Measurements from ENCODE around the gene LAMC1.

The LAMC1 gene

DNA sequence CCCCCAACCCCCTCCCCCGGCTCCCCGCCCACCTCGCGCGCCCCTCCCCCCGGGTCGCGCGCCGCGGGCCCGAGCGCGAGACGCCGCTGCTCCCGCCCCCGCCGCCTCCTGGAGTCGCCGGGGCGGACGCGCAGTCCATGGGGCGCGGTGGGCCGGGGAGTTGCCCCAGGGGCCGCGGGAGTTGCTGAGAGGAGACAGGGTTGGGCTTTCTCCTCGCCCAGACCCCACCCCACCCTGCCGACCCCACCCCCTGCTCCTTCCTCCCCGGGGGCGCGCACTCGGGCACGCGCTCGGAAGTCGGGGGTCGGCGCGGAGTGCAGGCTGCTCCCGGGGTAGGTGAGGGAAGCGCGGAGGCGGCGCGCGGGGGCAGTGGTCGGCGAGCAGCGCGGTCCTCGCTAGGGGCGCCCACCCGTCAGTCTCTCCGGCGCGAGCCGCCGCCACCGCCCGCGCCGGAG, at the start of gene LAMC1:
TSS of gene LAMC1 (plus strand) at position 275 of the 455 bp plus-strand sequence. CDS start 297 bp downstream, outside the sequence.
- no peak for DNase-seq (ENCODE audit: low read depth in 2 of 2)

- no peak for DNase-seq (ENCODE audit: low read depth in 2 of 2)
Measured at GRCh38 chr1:182974506-182975191, 48.6 kb upstream of the LAMC1 start.

DNA sequence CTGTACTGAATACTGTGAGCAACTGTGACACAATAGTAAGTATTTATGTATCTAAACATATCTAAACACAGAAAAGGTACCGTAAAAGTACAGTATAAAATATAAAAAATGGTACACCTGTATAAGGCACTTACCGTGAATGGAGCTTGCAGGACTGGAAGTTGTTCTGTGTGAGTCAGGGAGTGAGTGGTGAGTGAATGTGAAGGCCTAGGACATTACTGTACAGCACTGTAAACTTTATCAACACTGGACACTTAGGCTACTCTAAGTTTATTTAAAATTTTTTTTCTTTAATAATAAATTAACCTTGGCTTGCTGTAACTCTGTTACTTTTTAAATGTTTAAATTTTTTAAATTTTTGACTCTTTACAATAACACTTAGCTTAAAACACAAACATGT, 45.7 kb upstream of the LAMC1 start:
- DNase-seq (ENCODE audit: low read depth in 2 of 2), result no peak

DNA sequence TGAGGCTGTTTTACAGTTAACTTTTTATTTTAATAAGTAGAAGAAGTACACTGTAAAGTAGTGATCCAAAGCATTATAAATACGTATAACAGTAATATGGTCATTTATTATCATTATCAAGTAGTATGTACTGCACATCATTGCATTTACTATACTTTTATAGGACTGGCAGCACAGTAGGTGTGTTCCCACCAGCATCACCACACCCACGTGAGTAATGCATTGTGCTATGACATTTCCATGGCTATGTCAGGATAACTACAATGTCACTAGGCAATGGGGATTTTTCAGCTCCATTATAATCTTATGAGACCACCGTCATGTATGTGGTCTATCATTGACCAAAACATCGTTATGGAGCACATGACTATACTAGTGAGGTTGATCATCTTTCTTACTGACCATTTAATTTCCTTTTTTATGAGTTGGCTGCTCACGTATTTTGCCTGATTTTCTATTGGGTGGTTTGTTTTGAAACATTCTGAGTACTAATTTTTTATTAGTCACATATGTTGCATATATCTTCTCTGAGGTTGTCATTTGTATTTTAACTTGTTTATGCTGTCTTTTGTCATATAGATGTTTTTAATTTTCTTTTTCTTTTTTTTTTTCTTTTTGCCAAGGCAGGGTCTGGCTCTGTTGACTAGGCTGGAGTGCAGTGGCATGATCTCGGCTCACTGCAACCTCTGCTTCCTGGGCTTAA, 44.9 kb upstream of the LAMC1 start:
- DNase-seq (ENCODE audit: low read depth in 2 of 2), result no peak

- DNase-seq (ENCODE audit: low read depth in 2 of 2), result no peak
Measured at GRCh38 chr1:182984138-182984537, 39.1 kb upstream of the LAMC1 start.

DNA sequence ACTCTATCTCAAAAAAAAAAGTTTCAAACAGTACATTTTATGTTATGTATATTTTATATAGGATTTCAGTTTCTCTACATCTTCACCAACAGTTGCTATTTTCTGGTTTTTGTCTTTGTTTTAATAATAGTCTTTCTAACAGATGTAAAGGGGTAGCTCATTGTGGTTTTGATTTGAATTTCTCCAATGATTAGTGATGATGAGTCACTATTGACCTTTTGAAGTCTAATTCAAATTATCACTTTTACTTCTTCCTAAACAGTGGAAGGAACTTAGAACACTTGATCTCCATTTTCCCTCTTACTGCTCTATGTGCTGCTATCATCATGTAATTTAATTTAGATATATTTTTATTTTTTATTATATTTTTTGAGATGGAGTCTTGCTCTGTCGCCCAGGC, 38.6 kb upstream of the LAMC1 start:
- DNase-seq (ENCODE audit: low read depth in 2 of 2), result no peak

DNA sequence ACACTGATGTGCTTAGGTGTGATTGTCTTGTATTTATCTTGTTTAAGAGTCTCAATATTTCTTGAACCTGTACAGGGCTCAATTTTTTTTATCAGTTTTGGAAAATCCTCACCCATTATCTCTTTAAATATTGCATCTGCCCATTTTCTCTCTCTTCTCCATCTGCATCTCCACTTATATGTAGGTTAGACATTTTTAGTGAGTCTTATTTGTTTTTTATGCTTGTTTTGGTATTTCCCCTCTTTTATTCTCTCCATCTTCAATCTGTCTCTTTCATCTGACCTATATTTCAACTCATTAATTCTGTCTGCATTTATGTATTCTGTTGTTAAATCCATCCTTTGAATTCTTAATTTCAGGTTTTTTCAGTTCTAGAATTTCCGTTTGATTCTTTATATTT, 37.3 kb upstream of the LAMC1 start:
- no peak for DNase-seq (ENCODE audit: low read depth in 2 of 2)

- no peak for DNase-seq (ENCODE audit: low read depth in 2 of 2)
Measured at GRCh38 chr1:182990413-182991144, 32.6 kb upstream of the LAMC1 start.

- DNase-seq (ENCODE audit: low read depth in 2 of 2), result no peak
Measured at GRCh38 chr1:182993746-182994145, 29.5 kb upstream of the LAMC1 start.

GRCh38 chr1:182995894-182996293, 27.3 kb upstream of the LAMC1 start:
- DNase-seq (ENCODE audit: low read depth in 2 of 2), result no peak

DNA sequence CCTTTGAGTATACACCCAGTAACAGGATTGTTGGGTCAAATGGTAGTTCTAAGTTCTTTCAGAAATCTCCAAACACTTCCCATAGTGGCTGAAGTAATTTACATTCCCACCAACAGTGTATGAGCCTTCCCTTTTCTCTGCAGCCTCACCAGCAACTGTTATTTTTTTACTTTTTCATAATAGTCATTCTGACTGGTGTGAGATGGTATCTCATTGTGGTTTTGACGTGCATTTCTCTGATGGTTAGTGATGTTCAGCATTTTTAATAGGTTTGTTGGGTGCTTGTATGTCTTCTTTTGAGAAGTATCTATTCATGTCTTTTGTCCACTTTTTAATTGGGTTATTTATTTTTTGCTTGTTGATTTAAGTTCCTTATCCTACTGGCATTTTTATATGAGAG, 26.4 kb upstream of the LAMC1 start:
- no peak for DNase-seq (ENCODE audit: low read depth in 2 of 2)

- no peak for DNase-seq (ENCODE audit: low read depth in 2 of 2)
Measured at GRCh38 chr1:182998482-182998881, 24.7 kb upstream of the LAMC1 start.

DNA sequence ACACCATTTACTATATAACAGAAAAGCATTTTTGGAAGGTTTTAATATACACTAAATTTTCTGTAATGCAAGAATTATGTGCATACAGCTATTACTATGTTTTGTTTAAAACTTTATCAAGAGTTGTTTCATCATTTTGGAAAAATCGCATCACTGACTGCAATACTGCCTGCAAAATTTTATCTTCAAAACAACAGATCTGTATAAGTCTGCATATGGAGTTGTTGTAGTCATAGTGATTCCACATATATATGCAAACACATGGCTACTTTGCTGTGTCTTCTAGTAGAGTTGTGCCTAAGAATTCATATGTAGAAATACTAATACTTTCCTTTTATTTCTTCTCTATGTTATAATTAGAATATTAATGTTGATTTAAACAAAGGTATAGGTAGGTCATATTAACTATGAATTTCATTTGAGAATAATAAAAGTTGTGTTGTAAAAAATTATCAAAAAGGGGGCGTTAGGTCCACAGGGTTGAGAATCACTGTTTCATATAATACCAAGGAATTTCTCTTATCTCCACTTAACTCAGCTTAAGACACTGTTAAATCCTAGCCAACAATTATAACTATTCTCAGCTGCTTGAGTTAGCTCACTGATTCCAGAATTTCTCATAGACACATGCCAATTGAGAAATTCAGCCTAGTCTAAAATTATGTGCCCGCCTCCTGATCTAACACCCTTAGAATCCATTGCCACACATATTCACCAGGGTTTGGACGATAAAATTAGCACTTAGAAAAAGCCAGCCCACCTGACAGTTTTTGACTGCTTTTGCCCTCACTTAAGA, 22.9 kb upstream of the LAMC1 start:
- DNase-seq (ENCODE audit: low read depth in 2 of 2), result no peak

- no peak for DNase-seq (ENCODE audit: low read depth in 2 of 2)
Measured at GRCh38 chr1:183002267-183002666, 21.0 kb upstream of the LAMC1 start.

GRCh38 chr1:183002797-183003196, 20.4 kb upstream of the LAMC1 start:
- DNase-seq (ENCODE audit: low read depth in 2 of 2), result no peak

- DNase-seq (ENCODE audit: low read depth in 2 of 2), result no peak
Measured at GRCh38 chr1:183003203-183003602, 20.0 kb upstream of the LAMC1 start.

GRCh38 chr1:183004141-183004540, 19.1 kb upstream of the LAMC1 start:
- no peak for DNase-seq (ENCODE audit: low read depth in 2 of 2)

GRCh38 chr1:183011859-183012258, 11.4 kb upstream of the LAMC1 start:
- no peak for DNase-seq (ENCODE audit: low read depth in 2 of 2)

DNA sequence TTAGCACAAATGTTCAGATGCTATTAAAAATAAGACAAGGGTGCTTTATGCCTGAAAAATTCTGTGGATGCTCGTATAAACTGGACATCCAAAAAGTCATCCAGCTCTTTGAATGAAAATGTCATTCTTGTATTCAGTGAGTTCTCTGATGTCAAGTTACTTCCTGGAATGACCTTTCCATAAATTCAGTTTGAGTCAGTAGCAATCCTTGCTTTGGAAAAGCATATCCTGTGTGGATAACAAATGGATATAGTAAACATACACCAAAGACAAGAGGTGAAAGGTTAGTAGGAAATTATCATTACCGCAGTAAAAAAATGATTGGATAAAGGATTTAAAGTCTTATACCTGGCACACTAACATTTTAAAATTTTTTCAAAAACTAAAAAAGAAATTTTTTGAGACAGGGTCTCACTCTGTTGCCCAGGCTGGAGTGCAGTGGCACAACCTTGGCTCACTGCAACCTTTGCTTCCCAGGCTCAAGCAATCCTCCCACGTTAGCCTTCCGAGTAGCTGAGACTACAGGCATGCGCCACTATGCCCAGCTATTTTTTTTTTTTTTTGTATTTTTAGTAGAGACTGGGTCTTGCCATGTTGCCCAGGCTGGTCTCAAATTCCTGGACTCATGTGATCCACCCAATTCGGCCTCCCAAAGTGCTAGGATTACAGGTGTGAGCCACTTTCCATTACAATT, 10.8 kb upstream of the LAMC1 start:
- DNase-seq (ENCODE audit: low read depth in 2 of 2), result no peak

DNA sequence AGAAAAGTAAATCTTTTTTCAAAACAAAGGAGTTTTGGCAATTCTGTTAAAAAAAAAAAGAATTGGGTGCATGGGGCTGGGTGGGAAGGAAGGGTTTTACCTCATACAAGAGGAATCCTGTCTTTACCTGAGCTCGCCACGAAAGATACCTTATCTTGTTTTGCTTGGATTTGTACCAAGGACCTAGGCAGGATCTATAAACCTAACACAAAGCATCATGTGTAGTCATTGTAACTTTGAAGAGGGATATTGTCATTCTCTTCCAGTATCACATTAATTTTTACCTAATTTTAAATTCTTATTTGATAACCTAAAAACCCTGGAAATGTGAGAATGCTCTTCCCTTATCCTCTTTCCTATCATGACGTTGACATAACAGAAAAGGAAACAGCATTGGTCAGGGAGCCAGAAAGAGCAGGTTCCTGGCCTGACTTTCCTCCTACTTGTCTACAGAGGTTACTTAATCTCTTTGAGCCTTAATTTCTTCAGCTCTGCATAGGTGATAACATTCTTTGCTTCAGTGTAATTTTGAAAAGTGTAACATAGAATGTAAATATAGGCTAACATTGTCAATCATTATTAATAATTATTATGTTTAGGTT, 4.0 kb upstream of the LAMC1 start:
- no peak for DNase-seq (ENCODE audit: low read depth in 2 of 2)

DNA sequence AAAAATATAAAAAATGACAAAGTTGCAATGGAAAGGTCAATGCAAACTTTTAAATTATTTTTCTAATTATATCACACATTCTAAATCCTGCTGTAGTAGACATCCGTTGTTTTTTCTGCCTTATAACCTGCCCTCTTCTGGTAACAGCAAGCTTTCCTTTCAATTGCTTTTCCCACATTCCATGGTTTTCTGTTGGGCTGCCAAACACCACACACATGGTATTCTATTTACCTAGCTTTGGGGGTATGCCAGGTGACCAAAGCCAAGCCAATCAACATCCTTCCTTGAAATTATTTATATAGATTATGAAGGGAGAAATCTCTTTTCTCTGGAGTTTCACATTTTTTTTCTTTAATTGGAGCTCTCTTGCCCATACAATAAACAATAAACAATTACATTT, 3.4 kb upstream of the LAMC1 start:
- DNase-seq (ENCODE audit: low read depth in 2 of 2), result no peak

Data from stimulated activated CD8-positive, alpha-beta memory T cell treated with anti-CD3 and anti-CD28 coated beads, Interleukin-2, amount 100 ng/mL, for 48 hours (primary cell).